HTERT RPE-1 (cell line): ENCODE measurements around the gene THAP7.
"Not testable (repeated sequence)": the region's sequence is repeated elsewhere in the genome, so short reads cannot be mapped to it uniquely, and the experiment has no call there.

ENCODE experiments used
- in situ Hi-C: fragments of 300-500 bp; cut with MboI; formaldehyde crosslinking; loops from 4 replicates; pipeline ENCODE4 v1.14.3; 2020; ENCODE audit warnings: low sequenced_read_pairs

THAP7 gene, protein sequence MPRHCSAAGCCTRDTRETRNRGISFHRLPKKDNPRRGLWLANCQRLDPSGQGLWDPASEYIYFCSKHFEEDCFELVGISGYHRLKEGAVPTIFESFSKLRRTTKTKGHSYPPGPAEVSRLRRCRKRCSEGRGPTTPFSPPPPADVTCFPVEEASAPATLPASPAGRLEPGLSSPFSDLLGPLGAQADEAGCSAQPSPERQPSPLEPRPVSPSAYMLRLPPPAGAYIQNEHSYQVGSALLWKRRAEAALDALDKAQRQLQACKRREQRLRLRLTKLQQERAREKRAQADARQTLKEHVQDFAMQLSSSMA

DNA sequence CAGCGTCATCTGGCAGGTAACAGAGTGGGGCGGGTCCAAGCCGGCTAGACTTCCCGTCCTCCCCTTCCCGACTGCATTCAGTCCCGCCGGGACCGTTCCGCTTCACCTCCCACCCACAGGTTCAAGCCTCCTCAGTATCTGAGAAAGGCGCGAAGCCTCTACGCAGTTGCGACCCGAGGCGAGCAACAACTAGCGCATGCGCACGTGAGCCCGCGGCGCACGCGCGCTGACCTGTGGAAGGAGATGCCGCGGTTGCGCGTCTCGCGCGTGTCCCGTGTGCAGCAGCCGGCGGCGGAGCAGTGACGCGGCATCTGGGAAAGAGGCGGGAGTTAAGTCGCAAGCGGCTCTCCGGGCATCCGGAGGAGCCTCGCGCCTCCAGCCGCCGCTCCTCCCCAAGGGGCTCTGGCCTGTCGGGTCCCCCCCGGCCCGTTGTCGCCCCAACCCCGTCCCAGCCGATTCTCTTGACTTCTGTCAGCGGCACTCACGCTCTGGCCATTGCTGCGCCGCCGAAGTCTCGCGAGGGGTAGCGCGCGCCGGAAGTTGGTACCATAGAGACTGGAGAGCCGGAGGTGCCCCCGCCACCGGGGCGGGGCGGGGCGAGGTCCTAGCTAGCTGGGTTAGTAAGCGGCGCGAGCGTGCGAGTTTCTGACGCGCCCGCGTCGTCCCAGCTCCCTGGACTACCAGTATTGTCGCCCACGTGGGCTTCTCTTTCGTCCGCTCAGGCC lies at the start of gene THAP7:
Gene THAP7 (minus strand): TSS at position 518 of the 725 bp plus-strand sequence. CDS start 207 bp downstream, at position 311.
- in situ Hi-C loops = no loop called here

DNA sequence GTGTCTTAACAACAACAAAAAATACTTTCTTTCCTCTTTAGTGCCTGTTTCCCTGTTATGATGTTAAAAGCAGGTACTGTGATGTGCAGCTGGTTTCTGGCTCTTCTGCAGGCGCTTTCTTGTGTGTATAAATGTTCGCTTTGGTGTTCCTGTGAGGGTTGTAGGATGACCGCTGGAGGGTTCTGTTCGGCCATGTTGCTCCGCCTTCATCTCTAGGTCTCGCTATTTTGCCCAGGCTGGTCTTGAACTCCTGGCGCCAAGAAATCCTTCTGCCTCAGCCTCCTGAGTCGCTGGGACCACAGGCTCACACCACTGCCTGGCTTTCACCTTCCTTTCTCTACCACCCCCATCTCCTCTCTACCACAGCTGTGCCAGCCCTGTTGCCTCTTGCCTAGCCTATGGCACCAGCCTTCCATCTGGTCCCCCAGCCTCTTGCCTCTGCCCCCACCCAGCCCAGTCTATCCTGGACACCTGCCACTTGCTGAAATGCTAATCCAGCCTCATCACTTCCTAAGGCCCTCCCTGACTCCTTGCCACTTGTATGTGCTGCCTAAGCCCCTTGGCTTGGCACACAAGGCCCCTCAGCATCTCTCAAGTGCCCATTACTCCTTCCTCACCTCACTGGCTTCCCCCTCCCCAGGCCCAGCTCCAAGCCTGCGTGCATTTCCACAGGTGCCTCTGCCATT lies 49.4 kb upstream of the THAP7 start:
- in situ Hi-C loops = no loop called here

DNA sequence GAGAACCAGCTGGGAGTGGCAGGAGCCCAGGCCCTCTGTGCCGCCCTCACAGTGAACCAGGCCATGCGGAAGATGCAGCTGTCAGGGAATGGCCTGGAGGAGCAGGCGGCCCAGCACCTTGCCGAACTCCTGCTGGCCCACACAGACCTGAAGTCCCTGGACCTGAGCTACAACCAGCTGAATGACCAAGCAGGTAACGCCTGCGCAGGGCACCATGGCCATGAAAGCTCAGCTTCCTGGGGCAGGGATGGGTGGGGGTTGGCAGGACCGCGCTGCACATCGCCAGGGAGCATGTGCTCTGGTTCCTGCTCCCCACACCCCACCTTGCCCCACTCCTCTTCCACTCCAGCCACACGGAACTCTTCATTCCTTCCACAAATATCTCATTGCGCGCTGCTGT lies 47.0 kb upstream of the THAP7 start:
- in situ Hi-C loops = not testable (repeated sequence)

DNA sequence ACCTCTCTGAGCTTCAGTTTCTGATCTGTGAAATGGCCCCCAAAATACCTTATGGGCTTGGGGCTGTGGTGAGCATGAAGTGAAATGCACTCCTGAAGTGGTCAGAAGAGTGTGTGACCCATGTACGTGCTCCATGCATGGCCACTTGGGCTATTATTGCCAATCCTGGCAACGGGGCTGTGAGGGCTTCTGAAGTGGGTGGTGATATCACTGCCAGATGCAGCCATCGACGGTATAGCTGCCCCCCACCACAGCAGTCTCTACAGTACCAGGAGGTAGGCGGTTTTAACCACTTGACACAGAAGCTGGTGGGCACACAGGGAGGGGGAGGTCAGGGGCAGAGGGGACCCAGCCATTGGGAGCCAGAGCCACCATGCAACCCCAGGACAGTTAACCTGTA lies 46.5 kb upstream of the THAP7 start:
- in situ Hi-C loops = not testable (repeated sequence)

DNA sequence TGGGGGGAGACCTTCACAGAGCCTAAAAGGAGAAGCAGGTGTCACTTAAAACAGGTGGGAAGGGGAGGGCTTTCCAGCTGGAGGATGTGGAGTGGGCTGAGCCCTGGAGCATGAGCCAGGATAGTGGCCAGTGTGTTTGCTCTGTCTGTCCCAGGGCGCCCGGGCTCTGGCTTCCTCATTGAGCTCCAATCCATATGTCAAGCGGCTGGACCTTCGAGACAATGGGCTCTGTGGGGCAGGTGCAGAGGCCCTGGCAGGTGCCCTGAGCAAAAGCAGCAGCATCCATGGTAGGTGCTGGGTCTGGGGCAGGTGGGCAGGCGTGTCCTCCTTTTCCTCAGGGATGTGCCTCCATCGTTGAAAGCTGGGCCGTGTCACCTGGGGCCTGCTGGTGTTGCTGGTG lies 45.8 kb upstream of the THAP7 start:
- in situ Hi-C loops = no loop called here

DNA sequence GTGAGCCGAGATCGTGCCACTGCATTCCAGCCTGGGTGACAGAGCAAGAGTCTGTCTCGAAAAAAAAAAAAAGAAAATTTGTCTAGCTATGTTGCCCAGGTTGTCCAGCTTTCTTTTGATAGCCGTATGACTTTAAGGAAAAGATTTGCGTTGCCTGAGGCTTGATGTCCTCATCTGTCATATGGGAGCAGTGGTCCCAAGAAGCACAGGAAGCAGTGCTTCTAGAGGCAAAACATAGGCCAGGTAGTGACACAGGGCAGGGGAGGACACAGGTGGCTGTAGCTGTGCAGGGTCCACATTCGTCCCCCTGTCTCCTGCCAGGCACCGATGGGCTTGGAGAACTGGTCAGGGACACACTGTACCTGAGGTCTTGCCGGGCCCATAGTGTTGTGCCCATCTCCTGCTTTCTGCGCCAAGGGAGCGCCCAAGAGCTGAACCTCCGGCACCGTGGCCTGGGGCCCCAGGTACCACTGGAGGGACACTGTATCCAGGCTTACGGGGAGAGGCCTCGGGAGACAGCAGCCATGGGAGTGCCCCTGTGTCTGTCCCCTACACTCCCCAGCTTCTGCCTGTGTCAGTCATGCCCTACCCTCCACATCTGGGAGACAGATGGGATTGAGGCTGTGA lies 45.2 kb upstream of the THAP7 start:
- in situ Hi-C loops = no loop called here

DNA sequence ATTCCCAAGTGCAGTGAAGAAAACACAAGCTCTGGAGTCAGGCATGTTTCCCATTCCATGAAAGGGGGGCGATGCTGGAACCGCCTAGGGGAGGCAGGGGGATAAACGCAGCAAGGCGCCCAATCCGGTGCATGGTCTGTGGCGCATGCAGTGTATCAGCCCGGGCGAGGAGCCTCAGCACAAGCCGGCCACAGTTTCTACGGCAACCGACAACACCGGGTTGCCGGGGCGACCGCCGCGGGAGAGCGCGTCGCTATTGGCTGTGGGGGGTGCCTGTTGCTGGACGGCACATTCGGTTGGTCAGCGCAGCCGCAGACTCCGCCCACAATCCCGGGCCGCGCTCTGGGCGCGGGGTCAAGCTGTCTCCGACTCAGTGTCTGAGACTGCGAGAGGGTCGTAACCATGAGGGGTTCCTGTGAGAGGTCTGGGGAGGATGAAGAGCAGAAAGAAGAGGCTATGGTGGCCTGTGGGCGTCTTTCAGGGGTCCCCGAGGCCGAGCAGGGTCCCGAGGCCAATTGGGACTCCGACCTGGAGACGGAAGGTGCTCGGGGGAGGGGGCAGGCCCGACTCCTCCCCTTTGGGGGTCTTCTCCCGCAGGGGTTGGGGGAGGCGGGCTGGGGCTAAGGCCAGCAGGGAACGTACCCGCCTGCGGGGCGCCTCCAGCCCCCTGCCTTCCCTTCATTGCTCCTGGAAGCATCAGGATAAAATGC lies 43.8 kb upstream of the THAP7 start, which contains the start of gene LRRC74B:
Gene LRRC74B (plus strand): TSS at position 362 of the 710 bp plus-strand sequence. CDS start 41 bp downstream, at position 403.
- in situ Hi-C loops = no loop called here

DNA sequence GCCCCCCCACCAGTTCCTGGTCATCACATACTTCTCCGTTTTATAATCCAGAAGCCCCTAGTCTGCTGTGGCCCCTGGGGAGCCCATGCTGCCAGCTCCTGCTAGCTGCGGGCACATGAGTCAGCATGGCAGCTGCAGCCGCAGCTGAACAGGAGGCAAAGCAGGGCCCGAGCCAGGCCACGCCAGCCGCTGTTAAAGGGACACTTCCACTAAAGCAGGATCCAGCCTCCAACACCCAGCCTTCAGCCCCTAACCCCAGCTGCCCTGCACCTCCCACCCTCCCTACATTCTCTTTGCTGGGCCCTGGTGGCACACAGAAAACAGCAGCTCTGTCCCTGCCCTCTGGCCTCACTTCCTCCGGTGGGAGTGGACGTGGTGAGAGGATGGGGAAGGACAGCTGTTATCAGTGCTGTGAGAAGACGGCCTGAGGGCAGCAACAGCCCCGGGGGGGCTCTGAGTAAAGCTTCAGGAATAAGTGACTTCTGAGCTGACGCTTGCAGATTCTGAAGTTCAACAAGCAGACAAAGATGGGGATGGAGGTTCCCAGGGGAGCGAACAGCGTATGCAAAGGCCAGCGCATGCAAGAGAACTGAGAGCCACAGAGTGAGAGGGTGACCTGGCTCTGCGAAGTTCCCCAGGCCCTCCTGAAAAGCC lies 43.1 kb upstream of the THAP7 start:
- in situ Hi-C loops = no loop called here

DNA sequence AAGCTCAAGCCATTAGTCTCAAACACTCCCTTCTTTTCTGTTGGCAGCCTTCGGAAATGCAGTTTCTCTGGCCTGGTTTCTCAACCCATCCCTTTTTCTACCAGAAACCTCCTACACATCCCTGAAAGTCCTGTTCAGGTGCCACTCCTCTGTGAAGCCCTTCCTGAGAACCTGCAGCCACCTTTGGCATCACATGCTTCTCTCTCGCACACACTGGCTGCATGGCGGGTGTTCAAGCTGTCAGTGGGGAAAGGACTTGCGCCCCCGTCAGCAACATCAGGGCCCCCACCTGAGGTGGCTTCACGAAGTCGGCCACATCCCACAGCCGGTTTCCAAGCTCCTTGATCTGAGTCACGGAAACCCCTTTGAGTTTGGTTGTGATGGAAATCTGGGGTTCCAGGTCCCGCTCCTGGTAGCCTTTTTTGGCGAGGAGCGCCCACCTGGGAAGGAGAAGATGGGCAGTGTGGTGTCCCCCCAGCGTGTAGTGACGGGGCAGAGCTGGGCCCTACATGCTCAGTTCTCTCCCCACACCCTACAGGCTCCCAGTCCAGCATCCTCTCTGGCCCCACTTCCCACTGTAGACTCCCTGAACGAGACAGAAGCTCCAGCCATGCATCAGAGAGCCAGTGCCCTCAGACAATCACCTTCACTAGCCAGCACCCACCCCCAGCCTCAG lies 42.1 kb upstream of the THAP7 start:
- in situ Hi-C loops = no loop called here

DNA sequence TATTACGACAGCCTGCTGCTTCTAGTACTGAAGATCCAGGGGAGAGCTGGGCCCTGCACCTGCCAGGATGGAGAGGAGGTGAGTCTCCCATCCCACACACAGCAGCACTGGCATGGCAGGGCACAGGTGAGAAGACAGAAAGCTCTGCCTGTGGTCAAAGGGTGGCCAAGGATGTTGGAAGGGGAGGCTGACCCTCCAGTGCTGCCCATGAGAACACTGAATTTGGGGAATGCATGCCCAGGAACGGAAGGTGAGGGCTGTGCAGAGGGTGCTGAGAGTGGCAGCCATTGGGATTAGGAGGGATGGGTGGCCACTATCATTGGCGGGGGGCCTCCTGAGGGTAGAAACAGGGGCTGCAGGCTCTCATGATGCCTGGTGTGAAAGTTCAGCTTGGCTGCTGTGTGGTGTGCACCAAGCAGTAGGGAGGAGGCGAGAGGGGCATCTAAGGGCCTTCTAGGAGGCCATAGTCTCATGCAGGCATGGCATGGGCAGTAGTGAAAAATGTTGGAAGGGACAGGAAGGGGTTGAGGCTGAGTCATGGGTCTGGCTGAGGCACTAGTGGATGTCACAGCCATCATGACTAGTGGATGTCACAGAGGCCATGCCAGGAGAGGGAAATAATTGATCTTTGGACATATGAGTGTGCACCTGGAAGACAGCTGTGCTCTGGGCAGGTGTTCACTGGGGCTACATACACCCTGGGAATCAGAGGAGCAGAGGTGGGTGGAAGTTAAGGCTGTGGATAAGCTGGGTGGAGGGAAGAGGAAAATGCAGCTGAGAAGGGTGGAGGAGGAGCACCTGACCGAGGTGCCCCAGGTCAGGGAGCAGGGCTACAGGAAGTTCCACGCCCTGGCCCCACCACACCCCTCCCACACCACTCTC lies 41.3 kb upstream of the THAP7 start:
- in situ Hi-C loops = no loop called here

DNA sequence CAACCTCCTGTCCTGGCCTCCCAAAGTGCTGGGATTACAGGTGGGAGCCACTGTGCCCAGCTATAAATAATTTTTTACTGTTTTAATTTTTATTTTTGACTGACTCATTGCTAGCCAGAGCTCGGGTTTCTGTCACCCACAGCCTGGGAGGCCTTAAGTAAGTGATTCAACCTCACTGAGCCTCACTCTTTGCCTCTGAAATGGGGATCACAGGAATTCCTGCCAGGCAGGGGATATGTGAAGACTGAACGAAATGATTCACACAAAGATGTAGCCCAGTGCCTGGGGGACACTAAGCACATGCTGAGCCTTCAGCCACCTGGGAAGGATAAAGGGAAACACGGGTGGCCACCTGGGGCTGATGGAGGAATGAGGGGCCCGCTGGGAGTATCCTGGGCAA lies 40.0 kb upstream of the THAP7 start:
- in situ Hi-C loops = no loop called here

DNA sequence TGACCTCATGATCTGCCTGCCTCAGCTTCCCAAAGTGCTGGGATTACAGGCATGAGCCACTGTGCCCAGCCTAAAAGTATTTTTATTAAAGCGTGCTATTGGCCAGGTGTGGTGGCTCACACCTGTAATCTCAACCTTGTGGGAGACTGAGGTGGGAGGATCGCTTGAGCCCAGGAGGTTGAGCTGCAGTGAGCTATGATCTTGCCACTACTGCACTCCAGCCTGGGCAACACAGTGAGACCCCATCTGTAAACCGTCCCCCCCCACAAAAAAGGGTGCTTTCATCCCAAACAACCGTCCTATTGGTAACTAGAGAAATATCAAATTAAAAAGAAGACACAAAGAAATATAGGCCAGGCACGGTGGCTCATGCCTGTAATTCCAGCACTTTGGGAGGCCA lies 37.2 kb upstream of the THAP7 start:
- in situ Hi-C loops = not testable (repeated sequence)

DNA sequence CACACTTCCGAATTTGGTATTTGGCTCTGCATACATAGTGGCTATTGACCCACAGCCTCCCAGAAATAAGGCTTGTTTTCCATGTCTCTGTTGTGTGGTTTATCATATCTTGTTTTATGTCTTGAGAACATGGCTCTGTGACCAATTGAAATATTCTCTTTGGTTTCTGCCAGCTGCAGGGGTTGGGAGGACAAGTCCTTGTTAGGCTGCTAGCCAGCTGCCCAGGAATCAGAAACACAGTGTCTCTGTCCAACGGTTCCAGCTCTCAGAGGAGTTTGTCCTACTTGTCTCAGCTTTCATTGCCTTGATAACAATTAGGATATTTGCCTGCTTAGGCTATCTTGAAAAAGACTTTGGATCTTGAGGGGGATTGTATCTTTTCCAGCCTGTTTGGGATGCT lies 36.5 kb upstream of the THAP7 start:
- in situ Hi-C loops = no loop called here

DNA sequence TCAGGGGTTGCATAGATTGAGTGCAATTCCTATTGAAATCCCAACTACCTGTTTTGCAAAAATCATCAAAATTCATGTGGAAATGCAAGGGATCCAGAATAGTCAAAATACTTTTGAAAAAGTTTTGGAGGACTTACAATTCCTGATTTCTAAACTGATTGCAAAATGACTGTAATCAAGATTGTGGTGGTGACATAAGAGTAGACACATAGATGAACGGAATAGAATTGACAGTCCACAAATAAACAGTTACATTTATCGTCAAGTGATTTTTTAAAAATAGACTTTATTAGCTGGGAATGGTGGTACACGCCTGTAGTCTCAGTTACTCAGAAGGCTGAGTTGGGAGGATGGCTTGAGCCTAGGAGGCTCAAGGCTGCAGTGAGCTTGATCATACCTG lies 33.1 kb upstream of the THAP7 start:
- in situ Hi-C loops = no loop called here

DNA sequence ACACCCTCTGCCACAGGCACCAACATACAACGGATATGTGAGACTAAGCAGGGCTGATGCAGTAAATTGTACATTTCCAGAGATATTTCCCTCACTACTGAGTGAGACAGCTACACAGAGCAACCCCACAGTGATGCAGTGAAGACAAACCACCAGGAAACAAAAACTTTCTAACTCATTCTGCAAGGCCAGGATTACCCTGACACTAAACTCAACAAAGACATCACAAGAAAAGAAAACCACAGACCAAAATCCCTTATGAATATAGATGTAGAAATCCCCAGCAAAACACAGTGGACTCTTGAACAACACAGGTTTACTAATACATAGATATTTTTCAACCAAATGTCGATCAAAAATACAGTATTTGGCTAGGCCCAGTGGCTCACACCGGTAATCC lies 32.0 kb upstream of the THAP7 start:
- in situ Hi-C loops = no loop called here

DNA sequence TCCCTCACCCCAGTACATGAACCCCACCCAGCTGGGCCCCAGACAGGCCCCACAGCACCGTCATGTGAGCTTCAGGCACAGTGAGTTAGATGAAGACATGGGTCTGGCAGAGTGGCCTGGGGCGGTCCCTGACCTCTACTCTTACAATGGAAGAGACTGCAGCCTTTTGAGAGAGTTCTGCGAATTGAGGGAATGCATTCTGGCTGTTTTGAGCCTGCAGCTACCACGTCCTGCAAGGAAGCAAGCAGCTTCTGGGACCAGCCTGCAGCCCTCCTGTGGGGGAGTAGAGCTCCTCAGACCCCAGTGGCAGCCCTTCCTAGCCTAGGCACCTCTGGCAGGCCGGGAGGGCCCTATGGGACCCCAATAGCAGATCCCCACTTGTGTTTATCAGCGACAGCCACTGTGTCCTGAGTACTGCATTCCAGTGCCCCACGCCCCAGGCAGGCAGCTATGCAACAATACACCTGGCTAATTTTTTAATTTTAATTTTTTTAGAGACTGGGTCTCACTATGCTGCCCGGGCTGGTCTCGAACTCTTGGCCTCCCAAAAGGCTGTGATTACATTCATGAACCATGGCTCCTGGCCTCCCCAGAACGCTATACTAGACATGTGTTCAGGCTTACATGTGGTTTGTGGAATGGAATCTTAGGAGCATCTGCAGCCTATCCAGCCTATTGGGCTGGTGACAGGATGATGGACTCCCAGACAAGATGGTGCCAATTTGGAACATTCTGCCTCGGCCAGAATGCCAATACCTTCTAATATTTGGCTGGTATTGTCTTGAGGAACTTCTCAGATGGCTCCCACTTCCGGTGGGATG lies 31.2 kb upstream of the THAP7 start:
- in situ Hi-C loops = no loop called here

DNA sequence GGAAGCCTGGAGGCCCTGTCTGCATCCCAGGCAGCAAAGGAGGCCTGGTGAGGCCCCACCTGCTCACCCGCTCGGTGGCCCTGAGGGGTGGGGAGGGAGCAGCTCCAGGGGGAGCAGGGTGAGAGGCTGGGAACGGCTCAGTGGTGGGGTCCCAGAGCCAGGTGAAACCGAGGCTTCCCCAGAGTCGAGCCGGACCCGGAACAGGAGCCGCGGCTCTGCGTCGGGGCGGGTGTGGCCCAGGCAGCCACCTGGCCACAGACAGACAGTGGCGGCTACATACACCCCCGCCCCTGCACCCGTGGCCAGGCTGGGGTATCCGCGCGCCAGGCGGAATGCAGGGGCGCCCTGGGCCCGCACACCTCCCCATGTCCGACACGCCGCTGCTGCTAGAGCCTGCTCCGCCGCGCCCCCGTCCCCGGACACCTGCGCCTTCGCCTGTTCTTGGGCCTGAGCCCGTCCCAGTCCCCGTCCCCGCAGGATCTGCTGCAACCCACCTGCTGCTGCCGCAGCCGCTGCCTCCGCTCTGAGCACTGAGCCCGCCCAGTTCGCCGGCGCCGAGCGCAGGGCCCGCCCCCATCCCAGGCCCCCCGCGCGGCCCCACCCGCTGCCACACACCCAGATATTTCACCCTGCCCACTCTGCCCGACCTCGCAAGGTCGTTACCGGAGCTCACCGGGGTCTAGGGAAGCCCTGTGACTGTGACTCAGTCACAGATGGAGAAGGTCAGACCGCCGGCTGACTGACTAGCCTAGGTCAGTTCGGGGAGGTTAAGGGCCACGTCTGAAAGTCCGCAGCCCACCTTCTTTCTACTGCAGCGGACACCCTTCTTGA lies 30.3 kb upstream of the THAP7 start, which contains the start of gene SLC7A4:
Gene SLC7A4 (minus strand): TSS at position 525 of the 831 bp plus-strand sequence. CDS start 749 bp downstream, outside the sequence.
- in situ Hi-C loops = no loop called here
